GM15510 (cell line): Measurements from ENCODE around the gene FGF7.

Source experiments
- POLR2A ChIP-seq: IDR thresholded peaks from 3 replicates; pipeline ENCODE4 v1.6.1; 2011; ENCODE audit warnings: borderline replicate concordance; ENCODE audit not compliant: insufficient read length; ENCODE audit errors: extremely low read depth

The FGF7 gene

DNA sequence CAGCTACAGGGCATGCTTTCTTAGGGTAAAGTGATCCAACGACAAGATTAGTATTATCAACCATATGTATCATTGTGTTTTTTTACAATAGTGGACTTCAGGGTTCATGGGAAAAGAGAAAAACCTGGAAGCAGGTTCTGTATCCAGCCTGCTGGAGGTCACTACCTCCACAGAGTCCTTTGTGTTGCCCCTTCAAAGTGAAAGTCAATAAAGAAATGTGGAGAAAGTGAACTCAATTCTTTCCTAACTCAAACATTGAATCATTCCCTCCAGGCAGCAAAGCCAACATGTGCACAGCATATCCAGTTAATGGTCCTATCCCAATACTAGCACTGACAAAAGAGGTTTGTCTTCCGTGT lies 45.4 kb downstream of the FGF7 start:
- TF ChIP-seq POLR2A = no peak

DNA sequence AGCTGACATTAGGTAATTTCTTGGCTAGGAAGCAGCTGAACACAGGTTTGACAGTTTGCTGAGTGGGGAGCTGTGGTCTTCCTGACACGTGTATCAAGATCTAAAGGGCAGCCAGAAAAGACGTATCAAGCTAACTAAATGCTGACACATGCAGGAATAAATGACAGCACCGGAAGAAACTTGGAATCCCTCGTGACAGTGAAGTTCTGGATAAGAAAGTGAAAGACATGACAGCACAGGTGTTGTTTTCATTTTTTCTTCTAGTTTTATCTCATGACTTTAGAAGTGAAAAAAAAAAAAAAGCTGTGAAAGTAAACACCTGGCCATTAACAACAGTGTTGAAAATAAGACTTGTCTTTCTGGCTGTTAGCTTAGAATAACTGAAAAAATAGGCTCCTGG lies 48.7 kb downstream of the FGF7 start:
- no peak for TF ChIP-seq POLR2A

GRCh38 chr15:49472338-49472737 lies 49.3 kb downstream of the FGF7 start:
- TF ChIP-seq POLR2A = no peak

DNA sequence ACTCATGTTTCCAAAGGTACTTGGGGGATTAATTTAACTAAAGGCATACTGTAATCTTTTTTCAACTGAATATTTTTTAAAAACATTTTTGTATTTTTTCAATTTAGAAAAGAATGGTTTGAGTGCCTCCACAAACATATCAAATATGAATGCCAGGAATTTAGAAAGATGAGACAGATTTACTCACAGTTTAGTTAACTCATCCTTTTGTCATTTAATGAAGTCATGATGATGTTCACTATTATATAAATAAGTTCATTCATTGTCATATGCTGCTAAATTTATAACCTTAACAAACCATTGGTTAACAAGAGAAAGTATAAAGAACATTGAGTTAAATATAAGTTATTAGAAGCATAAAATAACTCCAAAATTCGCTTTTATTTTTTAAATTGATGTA lies 50.0 kb downstream of the FGF7 start:
- TF ChIP-seq POLR2A = no peak

DNA sequence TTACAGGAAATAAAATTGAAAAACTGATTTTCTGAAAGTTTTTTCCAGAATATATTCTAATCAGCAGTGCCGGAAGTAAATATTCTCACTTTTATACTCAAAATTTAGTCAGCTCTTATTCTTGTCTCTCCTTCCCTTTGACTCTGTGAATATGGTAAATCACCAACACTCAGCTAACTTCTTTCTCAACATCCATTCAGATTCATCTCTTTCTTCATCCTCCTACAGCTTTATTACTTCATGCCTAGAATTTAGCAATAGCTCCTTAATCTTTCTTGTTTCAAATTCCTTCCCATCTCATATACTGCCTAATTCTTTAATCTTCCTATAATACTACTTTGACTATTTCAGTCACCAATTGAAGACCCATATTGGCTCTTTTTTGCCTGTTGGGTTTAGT lies 67.9 kb downstream of the FGF7 start:
- TF ChIP-seq POLR2A = no peak

GRCh38 chr15:49492151-49492550 lies 69.1 kb downstream of the FGF7 start:
- TF ChIP-seq POLR2A = no peak

GRCh38 chr15:49492830-49493229 lies 69.8 kb downstream of the FGF7 start:
- TF ChIP-seq POLR2A = no peak

GRCh38 chr15:49494842-49495241 lies 71.8 kb downstream of the FGF7 start:
- TF ChIP-seq POLR2A = no peak

DNA sequence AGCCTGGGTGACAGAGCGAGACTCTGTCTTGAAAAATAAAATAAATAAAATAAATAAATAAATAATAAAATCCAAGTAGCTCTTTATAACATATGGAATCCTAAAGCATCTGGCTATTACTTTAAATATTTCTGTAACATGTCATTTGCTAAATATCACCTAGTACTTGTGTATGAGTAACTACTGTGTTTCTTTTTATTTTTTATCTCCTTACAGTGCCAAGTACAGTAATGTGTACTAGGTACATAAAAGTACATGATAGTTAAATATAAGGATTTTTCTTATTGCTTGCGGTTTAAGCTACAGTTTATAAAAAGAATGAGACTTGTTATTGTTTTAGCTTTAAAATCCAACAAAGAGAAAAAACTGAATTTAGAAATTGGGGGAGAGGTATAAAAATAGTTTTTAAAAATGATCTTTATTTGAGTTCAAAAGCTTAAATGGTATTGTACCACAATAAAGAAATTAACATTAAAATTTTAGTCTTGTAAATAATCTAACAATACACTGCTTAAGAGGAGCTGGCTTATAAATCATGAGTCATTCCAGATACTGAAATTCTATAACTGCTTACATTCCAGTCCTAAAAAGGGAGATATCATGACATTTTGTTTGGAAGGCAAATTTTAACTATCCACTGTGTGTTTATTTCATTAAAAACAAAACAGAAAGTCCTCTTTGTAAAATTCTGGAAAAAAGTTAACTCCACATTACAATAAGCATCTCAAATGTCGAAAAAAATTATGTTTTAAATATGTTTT lies 73.1 kb downstream of the FGF7 start:
- TF ChIP-seq POLR2A = no peak

DNA sequence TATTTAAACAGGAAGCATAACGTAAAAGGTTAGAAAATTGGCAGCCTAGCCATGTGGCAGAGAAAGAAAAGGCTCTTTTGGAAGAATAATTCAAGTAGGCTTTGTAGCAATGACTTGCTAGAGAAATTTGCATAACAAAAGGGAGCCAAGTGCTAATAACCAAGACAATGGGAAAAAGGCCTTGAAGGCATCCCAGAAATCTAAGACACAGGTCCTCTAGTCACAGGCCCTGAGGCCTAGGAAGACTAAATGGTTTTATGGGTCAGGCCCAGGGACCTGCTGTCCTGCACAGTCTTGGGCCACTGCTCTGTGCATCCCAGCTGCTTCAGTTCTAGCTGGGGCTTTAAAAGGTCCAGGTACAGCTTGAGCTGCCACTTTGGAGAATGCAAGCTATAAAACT lies 78.5 kb downstream of the FGF7 start:
- TF ChIP-seq POLR2A = no peak

GRCh38 chr15:49506341-49506740 lies 83.3 kb downstream of the FGF7 start:
- no peak for TF ChIP-seq POLR2A

DNA sequence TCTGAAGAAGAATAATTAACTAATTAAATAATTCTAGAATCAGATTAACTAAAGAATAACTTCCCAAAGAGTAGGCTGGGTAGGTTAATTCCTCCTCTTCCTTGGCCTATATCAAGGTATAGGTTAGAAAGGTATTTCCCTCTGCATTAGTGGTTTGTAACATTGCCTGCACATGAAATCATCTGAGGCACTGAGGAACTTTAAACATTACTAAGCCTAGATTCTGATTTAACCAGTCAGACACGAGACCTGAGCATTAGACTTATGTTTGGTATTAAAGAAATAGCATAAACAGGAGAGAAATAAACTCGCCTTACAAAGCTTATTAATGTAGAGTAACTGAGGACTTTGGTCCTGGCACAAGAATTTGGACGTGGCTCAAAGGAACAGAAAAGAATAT lies 84.2 kb downstream of the FGF7 start:
- no peak for TF ChIP-seq POLR2A

GRCh38 chr15:49521802-49522201 lies 98.8 kb downstream of the FGF7 start:
- TF ChIP-seq POLR2A = no peak

DNA sequence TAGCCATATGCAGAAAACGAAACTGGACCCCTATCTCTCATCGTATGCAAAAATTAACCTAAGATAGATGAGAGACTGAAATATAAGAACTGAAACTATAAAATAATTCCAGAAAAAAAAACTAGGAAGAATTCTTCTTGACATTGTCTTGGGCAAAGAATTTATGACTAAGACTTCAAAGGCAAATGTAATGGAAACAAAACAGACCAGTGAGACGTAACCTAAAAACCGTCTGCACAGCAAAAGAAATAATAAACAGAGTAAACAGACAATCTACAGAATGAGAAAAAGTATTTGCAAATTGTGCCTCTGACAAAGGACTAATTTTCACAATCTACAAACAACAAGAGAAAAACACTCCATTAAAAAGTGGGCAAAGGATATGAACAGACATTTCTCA lies 105.2 kb downstream of the FGF7 start:
- no peak for TF ChIP-seq POLR2A

GRCh38 chr15:49530092-49530491 lies 107.0 kb downstream of the FGF7 start:
- no peak for TF ChIP-seq POLR2A
